HUDEP-2 (cell line): ENCODE measurements around the gene CMTR1.
A peak's percentile ranks its signal among the peaks of the same experiment; 100 is the strongest.

ENCODE experiments used
- DNase-seq, 76 experiments: peaks; one replicate each; lab custom pipeline; 2025; ENCODE audit not compliant: unreplicated experiment in 76 of 76; lab: John Stamatoyannopoulos, UW

Gene CMTR1

GRCh38 chr6:37477191-37477590 is 44.2 kb downstream of the CMTR1 start:
- DNase-seq, result no peak

DNA sequence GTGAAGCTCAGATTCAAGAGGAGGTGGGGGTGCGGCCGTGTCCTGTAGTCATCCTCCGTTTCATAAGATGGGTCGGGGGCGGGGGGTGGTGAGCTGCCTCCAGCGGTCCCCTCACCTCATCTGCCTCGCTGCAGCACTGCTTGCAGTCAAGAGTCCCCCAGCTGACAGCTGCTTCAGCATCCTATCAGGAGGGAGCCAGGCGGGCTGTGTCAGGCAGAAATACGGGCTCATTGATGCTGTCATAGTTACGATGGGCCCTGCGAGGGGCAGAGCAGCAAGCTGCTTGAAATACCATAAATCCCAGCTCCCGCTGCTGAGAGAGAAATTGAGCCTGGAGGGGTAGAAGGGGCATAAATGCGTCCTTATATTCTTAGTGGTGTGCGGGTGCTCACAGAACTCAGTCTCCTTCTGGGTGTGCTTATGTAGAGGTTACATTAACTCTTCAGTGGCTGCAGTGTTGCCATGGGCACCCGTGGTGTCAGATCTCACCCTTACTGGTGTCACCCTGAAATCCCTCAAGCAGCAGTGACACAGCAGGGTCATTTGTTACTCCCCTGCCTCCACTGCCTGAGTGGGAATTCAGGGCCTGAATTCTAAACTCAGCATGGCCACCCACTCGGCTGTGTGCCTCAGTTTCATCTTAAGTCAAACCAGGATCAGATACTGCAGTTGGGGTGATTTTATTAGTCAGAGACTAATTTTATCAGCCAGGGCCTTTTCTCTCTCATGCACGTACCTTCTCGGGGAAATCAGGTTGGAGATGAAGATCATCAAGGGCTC is 44.8 kb downstream of the CMTR1 start:
- no peak for DNase-seq

GRCh38 chr6:37478827-37479226 is 45.8 kb downstream of the CMTR1 start:
- DNase-seq, result no peak

DNA sequence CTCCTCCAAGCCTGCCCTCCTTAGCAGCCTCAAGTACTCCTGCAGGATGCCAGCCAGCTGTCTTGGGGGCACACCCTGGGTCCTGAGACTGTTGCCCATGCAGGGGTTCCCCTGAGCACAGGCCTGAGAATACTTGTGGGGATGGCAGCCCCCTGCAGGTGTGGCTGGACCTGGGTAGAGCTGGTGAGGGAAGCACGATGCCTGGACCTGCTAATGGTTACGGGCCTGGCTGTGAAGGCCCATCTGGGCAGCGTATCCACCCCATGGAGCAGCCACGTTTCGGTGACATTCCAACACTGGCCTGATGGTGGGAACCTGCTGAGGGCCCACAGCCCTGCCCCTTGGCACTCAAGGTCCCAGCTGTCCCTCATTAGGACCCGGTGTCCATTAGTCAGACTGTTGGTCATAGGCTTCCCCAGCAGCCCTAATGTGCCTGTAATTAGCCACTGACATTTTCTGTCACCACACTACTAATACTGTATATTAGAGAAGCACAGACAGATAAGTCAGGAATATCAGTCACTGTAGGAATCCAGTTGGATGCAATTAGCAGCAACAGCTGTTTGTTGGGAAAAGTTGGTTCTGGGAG is 46.3 kb downstream of the CMTR1 start:
- no peak for DNase-seq

- DNase-seq, result no peak
Measured at GRCh38 chr6:37480118-37480736, 47.2 kb downstream of the CMTR1 start.

- no peak for DNase-seq
Measured at GRCh38 chr6:37480951-37481534, 48.0 kb downstream of the CMTR1 start.

DNA sequence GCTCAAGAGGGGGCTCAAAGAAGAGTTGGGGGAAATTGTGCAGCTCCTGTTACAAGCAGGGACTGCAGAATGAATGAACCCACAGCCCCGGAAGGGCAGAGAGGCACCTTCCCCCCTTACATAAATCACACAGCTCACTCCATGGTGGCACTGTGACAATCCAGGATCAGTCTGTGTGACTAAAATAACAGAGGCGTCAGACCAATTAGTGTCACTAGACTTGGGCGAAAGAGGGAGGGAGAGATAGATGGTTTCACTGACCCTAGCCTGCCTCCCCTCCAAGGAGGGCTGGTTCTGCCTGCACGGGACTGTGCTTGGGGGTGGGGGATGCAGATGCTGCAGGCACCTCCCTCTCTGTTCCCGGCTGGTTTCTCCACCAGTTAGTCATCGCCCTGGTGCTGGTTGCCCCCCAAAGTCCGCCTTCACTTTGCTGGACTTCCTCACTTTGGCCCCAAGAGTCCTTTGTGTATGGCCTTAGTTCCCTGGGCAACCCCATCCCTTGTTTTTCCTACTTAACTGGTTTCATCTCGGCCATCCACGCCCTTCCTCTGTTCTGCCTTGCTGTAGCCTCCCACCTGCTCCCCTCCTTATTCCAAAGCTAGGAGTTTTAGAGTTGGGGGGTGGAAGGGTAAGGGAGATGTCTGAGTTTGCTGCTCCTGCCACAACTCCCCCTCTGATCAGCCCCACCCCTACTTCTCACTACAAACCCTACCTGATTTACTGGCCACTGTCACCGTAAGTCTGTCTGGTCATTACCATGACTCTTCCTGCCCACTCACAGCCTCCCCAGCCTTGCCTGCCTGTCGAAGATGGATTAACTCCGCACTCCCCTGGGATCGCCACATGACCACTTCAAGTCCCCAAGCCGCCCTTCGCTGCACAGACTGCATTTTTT is 48.9 kb downstream of the CMTR1 start:
- no peak for DNase-seq

GRCh38 chr6:37482606-37483251 is 49.7 kb downstream of the CMTR1 start:
- no peak for DNase-seq

- DNase-seq, result peak in 4 of 76 experiments; percentile 10 to 31 (median 23)
Measured at GRCh38 chr6:37483252-37483901, 50.4 kb downstream of the CMTR1 start.

GRCh38 chr6:37483917-37484785 is 51.1 kb downstream of the CMTR1 start:
- peak in 58 of 76 experiments; percentile 12 to 76 (median 50) for DNase-seq

DNA sequence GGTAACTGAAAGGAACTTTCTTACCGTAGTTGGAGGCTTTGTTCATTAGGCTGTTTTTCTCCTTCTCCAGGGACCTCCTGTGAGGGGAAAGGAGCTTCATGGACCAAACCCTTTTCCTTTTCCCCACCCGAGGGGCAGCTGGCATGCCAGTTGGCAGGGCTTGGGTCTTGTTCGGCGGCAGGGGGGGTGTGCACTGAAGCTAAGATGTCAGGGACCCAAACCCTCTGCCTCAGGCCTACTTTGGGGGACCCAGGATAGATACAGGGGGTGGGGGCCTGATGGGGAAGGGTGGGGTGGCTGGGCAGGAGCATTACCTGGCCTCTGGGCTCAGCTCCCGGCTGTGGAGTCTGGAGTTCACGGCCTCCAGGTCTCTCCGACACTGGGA is 51.8 kb downstream of the CMTR1 start:
- no peak for DNase-seq

DNA sequence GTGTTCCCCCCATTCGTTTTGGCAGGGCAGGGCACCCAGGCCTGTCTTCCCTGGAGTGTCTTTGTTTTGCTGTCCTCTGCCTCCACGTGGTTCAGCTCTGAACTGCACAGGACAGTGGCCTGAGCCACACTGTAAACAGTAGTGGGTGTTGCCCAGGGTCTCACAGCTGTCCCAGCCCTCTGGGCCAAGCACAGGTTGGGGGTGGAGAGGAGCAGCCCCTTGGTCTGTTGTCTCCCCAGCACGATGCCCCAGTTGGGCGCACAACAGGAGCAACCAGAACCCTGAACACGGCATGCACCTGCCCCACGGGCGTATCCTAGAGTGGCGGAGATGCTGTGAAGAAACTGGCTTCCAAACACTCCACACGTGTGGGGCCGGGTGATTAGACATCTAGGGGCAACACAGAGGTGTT is 52.3 kb downstream of the CMTR1 start:
- DNase-seq, result peak in 11 of 76 experiments; percentile 16 to 52 (median 35)

DNA sequence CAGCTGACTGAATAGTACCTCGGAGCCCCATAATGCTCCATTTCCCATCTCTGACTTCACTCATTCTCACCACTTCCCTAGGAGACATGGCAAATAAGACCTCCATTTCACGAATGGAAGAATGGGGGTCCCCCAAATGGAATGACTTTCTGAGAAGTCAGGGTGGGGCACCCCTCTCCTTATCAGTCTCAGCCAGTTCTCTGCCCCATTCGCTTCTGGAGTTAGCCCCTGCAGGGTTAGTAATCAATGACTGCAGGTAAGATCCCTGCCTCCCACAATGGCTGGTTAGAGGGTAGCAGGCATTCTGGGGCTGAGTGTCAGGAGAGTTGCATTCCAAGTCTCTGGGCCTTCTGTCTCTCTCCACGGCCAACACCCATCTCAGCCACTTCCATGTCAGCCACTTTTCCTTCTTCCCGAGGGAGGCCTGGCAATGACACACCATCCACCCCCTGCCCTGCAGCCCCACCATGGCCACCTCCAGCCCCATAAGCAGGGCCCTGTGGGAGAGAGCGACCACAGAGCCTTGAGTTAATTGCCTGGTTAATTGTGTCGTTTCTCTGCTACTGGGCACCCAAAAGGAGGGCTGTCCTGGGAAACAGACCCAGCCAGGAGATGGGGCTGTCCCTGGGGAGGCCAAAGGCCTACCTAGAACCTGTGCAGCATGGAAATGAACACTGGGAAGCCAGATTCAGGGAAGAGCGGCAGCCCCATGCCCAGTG is 53.3 kb downstream of the CMTR1 start:
- DNase-seq, result peak in 1 of 76 experiments; percentile 27

DNA sequence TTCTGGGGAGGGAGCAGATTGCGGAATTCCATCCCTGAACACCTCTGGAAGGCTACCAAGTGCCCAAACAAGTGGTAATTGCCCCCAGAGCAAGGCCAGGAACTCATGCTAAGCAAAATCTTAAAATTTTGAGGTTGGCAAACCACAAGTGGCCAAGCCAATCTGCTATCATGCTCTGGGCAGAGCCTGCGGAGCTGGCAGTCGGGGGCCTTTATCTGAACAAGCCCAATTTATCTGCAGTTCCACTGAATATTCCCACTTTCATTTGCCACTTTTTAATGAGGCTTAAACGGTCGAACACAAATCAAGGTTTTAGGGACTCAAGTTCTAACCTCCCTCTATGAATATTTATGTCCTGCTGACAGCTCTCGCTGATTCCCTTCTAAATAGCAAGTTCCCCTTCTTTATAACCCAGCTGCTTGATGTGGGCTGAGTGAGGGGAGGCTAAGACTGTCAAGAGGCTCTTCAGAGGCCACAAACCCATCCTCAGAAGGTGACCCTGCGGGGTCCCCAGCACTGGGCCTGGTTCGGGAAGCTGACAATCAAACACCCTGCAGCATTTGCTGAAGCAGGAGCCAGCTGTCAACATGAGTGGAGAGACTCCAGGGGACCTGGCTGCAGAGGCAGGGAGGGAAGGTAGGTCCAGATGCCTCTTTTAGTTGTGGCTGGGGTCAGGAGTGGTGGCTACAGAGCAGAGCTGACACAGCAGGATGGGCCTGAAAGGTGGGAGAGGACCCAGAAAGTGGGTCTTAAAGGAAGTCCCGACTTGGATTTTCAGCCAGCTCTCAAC is 54.8 kb downstream of the CMTR1 start:
- peak in 1 of 76 experiments; percentile 20 for DNase-seq

DNA sequence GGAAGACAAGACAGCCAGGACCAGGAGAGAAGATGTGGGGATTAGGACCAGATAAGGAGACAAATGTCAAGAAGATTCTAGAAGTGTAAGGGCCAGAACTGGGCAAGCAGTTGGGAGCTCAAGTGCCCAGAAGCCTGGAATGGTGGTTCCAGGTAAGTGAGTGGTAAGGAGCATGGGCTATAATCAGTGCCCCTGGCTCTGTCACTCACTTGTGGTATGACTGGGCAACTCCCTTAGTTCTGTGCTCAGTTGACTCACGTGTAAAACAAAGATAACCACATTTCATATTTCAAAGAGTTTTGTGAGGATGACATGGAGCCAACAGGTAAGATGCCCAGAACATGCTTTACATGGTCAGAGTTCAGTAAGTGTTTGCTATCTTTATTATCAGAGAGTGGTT is 55.5 kb downstream of the CMTR1 start:
- DNase-seq, result peak in 2 of 76 experiments; percentile 10 to 14

DNA sequence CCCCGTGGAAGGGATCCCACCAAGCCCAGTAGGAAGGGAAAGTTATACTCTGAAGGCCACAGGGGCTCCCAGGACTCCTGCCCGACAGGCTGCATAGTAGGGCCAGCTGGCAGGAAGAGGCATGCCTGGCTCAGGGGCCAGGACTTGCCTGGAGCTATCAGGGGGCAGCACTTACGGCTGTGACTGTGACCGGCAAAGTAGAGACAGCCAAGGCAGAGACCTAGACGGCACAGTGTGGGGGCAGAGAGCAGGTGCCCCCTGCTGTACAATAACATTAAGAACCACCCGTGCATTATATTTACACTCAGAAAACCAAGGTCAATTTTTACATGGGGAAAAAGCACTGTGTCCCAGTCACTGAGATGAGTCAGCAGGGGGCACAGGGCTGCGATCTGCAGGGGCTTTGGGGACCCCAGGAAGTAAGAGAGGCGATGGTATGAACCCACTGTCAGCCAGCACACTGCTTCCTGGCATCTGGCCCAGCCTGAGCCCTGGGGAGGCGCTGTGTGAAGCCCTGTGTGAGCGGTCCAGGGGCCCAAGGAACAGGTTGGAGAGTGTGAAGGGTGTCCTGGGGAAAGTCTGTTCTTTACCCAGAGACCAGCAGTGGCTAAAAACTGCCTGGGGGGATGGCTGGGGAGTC is 56.8 kb downstream of the CMTR1 start:
- DNase-seq, result peak in 5 of 76 experiments; percentile 17 to 39 (median 20)
